Activated CD4-positive, CD25-positive, alpha-beta regulatory T cell treated with anti-CD3 and anti-CD28 coated beads, Interleukin-2, amount 50 U/mL, for 16 hours (primary cell): Measurements from ENCODE around the gene INPP4B.
"Not testable (repeated sequence)": the region's sequence is repeated elsewhere in the genome, so short reads cannot be mapped to it uniquely, and the experiment has no call there.

ENCODE experiments used
- DNase-seq: peaks from one replicate; pipeline ENCODE4 v3.0.0-alpha.2; 2020; ENCODE audit warnings: low read depth, low spot score

The INPP4B gene

DNA sequence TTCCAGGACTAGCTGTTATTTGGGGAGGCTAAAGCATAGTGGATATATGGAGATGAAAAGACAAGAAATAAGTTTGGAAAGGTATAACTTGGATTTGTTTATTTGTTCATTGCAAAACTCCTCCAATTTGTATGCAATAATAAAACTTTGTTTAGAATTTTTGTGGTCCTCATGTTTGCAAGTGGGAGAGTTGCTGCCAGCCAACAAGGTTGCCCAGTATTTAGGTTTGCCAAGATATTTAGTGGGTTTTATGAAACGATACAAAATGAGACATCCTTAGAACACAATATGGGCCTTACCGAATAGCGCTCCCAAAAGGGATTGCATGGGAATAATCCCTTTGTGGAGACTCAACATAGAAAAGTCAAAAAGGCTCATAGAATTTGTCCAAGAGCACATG is 162.1 kb downstream of the INPP4B start:
- DNase-seq = no peak

DNA sequence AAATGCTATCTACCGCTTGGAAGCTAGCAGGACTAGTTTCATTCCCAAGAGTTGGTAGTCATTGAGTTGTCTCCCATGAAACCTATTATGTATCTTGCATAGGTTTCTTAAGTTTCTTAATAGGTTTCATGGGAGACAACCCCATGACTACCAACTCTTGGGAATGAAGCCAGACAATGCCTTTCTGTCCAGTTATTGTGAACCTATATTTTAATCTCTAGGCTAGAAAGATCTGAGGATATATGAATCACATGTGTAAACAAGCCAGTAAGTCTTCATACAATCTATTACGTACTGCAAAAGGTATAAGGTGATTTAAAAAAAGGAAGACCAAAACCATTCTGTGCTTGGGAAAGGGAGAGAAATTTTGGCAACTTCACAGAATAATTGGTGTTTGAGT is 162.6 kb downstream of the INPP4B start:
- no peak for DNase-seq

DNA sequence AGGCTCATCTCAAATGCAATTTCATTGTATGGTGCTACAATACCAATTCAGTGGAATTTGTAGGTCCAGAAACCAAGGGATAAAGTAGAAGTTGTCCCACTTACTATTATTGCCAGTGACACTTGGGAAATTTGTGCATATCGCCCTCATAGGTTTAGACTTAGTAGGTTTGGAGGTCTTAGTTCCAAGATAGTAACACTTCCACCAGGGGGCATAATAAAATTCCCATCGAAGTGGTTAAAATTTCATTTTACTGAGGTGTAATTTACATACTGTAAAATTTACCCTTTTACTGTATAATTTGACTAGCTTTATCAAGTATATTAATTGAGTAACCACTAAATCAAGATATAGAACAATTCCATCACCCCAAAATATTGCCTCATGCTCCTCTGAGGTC is 174.6 kb downstream of the INPP4B start:
- no peak for DNase-seq

DNA sequence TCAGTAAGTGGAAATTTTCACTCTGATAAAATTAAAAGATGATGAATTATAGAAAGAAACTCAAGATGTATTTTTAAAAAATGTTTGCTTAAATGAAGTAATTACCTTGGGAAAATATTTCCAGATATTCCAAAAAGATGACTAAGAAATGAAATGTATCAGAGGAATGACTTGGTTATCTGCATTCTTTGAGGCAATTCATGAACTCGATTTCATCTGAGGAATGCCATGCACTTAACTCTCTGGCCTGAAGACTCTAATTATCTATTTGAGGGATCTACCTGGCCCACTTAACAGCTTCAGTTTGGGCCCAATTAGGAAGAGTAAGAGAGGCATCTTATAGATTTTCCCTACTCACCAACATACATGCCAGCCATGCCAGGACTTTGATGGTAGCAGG is 182.3 kb downstream of the INPP4B start:
- DNase-seq = no peak

DNA sequence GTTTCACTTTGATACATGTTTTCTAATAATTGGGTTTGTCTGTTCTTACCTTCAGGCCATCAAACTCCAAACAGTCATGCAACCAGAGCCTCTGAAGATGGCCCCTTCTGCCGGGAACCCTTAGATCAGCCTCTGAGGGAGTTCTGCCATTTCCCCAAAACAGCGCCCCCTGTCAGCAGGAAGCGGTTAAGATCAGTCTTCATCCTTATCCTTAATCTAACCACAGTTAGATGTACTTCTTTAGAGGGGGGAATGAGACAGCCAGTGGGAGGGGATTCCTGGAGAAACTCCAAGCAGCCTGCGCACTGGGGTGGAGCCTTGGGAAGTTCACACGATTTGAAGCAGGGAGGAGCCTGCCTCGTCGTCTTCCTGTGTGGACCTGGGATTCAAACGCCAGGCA is 185.4 kb downstream of the INPP4B start:
- no peak for DNase-seq

DNA sequence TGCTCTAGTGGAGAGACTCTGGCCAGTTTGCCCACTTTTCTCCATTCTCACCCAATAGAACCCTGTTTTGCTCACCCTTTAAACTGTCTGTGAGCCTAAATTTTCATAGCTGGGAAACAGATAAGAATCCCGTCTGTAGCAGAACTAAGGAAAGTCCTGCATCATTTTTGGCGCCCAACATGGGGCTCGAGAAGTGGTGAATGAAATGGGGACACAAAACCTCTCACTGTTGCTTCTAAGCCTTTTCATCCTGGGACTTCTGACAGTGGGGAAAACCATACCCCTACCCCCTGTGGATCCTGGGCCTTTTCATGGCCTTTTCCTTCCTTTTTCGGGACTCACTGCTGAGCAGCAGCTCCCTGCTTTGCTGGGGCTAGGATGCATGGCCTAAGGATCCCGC is 189.9 kb downstream of the INPP4B start:
- DNase-seq = no peak

DNA sequence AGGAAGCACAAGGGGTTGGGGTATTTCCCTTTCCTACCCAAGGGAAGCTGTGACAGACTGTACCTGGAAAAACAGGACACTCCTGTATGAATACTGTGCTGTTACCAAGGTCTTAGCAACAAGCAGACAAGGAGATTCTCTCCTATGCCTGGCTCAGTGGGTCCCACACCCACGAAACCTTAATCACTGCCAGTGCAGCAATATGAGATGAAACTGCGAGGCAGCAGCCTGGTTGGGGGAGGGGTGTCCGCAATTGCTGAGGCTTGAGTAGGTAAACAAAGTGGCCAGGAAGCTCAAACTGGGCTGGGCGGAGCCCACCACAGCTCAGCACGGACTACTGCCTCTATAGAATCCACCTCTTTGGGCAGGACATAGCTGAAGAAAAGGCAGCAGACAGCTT is 197.7 kb downstream of the INPP4B start:
- no peak for DNase-seq

DNA sequence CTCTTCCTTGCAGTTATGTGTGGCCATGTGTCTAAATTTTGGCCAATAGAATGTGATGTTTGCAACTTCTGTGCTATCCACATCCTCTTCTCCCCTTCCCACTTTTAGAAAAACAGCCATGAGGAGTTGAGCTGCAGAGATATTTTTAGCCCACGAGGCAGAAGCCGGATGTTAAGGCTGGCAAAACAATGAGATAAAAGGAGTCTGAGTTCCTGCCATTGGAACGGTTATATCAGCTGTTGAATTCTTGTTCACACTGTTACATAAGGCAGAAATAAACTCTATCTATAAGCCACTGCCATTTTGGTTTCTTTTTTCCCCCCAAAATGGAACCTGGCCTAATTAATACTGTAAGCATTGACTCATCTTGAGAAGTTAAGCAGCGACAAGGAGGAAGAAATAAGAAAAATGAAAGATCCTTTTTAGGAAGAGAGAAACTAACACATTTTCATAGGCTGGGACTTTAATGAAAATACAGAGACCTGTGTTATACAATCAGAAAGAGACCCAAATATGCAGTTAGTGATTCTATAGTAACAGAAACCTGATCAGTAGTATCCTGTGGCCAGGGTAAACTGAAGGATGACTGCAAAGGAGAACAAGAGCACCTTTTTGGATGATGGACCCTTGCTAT is 200.5 kb downstream of the INPP4B start:
- no peak for DNase-seq

DNA sequence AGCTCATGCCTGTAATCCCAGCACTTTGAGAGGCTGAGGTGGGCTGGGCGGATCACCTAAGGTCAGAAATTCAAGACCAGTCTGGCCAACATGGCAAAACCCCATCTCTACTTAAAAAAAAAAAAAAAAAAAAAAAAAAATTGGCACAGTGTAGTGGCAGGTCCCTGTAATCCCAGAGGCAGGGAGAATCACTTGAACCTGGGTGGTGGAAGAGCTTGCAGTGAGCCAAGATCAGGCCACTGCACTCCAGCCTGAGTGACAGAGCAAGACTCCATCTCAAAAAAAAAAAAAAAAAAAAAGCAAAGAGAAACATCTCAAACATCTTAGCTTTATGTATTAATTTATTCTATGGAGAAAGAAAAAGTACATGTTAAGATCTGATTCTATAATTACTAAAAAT is 201.5 kb downstream of the INPP4B start:
- DNase-seq = not testable (repeated sequence)

DNA sequence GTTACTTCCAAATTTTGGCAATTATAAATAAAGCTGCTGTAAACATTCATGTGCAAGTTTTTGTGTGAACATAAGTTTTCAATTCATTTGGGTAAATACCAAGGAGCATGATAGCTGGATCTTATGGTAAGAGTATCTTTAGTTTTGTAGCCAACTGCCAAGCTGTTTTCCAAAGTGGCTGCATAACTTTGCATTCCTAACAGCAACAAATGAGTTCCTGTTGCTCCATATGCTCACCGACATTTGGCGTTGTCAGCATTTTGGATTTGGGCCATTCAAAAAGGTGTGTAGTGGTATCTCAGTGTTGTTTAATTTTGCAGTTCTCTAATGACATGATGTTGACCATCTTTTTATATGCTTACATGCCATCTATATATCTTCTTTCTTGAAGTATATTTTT is 208.5 kb downstream of the INPP4B start:
- DNase-seq = no peak

DNA sequence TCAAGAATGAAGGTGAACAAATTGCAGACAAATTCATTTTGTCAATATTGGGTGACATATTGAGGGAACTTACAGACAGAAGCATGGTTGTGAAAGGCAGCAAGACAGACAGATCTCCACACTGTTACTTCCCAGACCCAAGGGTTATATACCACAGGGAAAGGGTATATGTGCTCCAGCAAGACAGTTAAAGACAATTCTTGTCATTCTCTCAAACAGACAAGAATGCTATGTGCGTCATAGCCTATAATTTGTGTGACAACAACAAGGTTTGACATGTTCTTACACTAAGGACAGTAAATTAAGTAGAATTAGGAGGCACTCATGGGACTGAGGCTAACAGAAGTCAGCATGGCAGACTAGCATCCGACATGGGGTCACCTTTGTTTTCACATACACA is 214.3 kb downstream of the INPP4B start:
- DNase-seq = no peak

DNA sequence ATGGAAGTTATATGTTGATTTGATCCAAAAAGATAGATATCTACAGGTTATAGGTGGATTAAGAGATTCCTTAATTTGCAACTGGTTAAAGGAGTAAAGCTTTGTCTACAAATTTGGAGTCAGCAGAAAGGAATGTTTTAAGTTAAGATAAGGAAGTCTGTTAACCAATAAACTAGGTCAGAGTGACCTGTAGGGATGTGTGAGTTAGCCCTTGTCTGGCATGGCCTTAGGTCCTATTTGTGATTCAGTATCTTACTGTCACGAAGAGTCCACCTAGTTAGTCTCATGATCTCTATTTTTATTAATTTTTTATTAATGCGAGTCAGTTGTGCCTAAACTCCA is 230.8 kb downstream of the INPP4B start:
- no peak for DNase-seq

DNA sequence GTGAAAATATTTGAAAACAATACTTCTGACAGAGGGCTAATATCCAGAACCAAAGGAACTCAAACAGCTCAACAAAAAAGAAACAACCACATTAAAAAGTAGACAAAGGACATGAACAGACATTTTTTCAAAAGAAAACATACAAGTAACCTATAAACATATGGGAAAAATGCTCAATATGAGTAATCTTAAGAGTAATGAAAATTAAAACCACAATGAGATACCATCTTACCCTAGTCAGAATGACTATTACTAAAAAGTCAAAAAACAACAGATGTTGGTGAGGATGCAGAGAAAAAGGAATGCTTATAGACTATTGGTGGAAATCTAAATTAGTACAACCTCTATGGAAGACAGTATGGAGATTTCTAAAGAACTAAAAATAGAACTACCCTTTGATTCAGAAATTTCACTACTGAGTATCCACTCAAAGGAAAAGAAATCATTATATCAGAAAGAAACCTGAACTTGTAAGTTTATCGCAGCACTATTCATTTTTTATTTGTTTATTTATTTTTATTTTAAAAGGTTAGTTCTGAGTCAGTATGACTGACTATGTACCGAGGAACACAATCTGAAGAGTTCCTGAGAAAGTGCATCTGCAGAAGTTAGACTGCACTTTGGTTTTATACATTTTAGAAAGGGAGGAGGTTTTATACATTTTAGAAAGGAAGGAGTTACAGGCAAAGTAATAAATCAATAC is 231.3 kb downstream of the INPP4B start:
- DNase-seq = no peak

DNA sequence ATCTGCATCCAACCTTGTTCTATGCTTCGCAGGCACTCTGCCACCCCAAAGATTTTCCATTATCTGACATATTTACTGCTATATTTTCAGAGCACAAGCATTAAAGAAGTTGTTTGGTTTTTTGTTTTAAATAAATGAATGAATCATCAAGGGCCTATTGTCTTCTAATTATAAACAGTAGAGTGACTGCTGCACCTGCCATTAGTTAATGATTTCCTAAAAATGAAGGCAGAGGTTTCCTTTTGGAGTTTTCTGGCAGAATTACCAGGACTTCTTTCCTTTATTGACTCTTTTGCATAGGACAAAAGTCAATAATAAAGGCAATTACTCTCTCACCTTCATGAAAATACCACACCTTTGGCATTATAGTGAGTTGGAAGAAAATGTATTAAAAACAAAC is 238.1 kb downstream of the INPP4B start:
- no peak for DNase-seq

DNA sequence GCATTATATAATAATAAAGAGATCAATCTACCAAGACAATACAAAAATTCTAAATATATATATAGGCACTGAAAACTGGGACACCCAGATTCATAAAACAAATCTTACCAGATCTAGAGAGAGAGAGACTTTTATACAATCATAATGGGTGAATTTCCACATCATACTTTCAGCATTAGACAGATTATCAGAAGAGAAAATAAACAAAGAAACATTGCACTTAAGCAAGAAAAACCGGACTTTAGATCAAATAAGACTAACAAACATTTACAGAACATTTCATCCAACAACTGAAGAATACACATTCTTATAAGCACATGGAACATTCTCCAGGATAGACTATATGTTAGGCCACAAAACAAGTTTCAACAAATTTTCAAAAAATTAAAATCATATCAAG is 245.1 kb downstream of the INPP4B start:
- no peak for DNase-seq

DNA sequence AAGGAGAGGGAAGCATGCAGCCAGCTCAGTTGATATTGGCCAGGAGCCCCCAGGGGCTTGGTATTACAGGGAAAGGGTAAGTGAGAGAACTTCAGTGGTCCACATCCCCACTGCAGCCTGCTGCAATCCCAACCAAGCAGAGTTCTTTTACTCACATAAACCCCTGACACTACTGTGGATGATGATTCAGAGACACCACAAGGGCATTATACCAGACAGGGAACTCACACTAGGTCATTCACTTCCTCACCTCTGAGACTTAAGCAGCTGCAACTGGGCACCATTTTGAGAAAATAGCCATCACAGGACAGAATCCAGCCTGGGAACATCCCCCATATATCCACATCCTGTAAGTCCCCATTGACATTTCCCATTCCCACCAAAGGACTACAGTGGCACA is 248.0 kb downstream of the INPP4B start:
- DNase-seq = no peak

DNA sequence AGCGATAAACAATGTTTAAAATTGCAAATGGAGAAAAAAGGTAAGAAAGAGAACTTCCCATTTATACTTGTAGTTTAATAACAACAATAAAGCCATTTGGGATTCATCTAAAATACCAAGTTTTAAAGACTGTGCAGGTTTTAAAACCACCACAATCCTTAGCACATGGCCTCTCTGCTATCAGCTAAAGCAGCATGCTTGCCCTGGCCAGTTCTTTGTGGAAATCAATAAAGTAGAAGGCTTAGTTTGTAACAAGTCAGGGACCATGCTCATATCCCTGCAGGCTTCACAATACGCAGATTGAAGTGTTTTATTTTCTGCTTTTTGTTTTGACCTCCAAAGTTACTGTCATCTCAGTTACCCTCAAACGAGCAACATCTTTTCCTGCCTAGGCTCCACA is 249.5 kb downstream of the INPP4B start:
- DNase-seq = no peak

DNA sequence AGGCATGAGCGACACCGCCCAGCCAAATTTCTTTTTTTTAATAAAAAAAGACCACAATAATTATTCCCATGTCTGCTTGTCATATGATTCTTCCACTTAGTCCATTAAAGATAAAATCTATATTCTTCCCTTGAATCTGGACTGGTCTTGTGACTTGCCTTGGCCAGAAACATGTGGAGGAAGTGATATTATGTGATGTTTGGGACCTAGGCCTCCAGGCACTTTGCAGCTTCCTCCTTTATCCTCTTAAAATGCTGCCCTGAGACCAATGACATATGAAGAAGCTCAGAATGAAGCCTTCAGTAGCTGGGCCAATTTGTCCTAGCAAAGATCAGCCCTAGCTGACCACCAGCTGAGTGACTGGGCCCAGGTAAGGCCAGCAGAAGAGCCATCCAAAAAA is 250.0 kb downstream of the INPP4B start:
- DNase-seq = no peak

DNA sequence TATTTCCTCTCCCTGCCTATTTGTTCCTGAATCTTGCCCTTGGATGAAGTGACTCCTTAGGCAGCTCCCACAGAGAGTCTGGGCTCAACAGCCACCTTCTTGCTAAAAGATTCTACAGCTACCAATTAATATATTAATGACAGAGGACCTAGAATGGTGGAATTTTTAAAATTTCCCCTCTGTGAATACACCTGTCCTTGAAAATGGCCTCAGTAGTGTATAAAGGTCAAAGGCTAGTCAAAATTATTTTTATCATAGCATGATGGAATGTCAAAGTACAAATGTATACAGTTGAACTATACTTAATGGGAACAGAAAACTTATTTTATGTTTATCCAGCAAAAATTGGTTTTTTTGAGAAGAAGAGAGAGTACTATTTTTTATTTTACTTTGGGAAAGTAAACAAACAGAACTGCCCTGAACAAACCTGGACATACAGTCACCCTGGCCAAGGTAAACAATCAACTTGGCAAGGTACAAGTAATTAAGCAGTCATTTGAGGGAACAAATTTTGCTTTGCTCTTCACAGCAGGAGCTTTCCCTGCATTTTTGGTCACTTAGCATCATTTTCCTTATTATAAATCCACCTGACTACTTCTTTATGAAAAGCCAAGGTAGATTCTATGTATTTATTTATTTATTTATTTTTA is 250.8 kb downstream of the INPP4B start:
- DNase-seq = no peak

DNA sequence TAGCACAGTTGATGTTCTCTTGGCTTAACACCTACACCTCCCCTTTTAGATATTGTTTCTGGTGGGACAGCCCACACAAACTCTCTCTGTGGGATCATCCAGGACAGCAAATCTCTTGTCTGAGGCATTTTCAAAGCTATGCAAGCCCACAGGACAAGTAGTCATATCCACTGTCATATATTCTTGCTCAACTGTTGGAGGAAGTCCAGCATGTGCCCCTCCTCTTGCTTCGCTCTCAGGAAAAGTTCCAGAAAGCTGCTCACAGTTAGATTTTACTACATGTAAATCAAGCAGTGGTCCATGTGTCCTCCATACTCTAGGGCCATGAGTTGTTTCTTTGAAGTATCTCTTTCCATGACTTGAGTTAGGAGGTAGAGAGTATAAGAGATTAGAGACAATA is 260.7 kb downstream of the INPP4B start:
- no peak for DNase-seq

DNA sequence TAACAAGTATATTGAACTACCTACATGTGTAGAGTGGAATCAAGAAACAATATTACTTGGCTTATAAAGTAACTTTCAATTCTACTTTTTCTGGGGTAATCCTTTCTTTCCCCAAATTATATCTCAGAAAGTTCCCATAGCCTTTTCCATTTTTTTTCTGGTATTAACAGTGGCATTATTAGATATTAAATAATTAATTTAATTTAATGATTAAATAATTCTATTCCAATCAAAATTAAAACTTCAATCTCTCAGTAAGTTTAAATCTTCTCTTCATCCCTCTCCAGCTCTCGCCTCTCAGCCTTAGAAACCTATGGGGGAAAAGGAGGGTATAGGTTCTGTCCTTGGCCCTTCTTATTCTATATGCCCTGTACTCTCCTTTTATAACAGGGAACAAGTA is 262.4 kb downstream of the INPP4B start:
- no peak for DNase-seq

DNA sequence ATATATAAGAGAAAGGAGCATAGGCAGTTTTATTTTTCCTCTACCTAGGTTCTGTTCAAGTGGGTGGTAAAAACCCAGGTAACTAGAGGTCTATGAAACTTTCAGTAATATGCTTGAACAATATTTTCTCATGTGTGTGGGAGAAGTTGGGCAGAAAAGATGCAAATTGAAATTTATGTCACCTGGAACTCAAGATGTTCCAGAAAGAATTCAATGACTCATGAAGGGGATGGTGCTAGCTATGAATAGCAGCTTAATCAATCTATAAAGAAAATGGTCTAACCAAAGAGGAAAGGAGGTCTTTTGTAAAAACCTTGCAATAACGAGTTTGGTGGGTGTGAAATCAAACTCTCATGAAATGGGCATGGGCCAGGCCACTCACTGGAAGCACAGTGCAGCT is 263.8 kb downstream of the INPP4B start:
- no peak for DNase-seq

DNA sequence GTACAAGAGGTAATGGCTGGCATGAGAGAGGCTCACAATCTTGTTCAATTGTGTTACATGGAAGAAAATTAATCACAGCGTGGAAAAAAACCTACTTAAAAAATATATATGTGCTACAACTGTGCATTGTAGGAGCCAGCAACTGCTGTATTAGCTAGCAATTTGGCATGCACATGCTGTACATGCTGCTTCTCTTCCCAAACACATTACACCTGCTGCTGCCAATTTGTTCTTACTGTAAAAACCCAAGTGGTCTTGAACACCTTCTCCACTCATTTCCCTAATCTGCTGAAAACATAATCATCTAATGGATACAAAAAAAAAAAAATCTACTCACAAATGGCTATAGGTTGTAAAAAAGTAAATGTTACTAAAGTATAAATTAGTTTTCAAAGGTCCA is 264.2 kb downstream of the INPP4B start:
- no peak for DNase-seq
